Stomach (tissue), 9 donors: ENCODE data around the gene MSTO1. TPM values are rescaled to one million over a fixed set of nuclear protein-coding genes. Genes with fewer than 3 reads are reported as not detected.
"Not testable (repeated sequence)": the region's sequence is repeated elsewhere in the genome, so short reads cannot be mapped to it uniquely, and the experiment has no call there.

Experiments
- DNase-seq, 2 donors: peaks; one replicate each; pipeline versions ENCODE4 v3.0.0 to v3.0.0-alpha.2; 2013 to 2019
- H3K27ac ChIP-seq, 5 donors: fragments of 200-600 bp in 4 of 5; sonication (generic) in 4 of 5; one replicate each; pipeline ENCODE4 v1.5.1; 2013 to 2019; ENCODE audit warnings: mild to moderate bottlenecking in 1 of 5, moderate library complexity in 1 of 5
- H3K27me3 ChIP-seq, 3 donors: fragments of 200-600 bp; sonication (generic); one replicate each; pipeline ENCODE4 v1.5.1; 2017 to 2019; ENCODE audit warnings: mixed run types in 1 of 3
- H3K36me3 ChIP-seq, 4 donors: fragments of 200-600 bp; sonication (generic); 1 replicate in 3 of 4; 2 replicates in 1 of 4; pipeline ENCODE4 v1.5.1; 2016 to 2019
- H3K4me1 ChIP-seq, 4 donors: fragments of 200-600 bp; sonication (generic); one replicate each; pipeline ENCODE4 v1.5.1; 2016 to 2019
- H3K4me3 ChIP-seq, 4 donors: fragments of 200-600 bp; sonication (generic) in 3 of 4; one replicate each; pipeline ENCODE4 v1.5.1; 2016 to 2019; ENCODE audit warnings: mild to moderate bottlenecking in 1 of 4
- H3K9me3 ChIP-seq, 4 donors: fragments of 200-600 bp; sonication (generic); one replicate each; pipeline ENCODE4 v1.5.1; 2016 to 2019
- CTCF ChIP-seq, 7 experiments: fragments of 450-650 bp in 4 of 7; fragments of 200-600 bp in 3 of 7; sonication (generic) in 3 of 7; IDR thresholded peaks; one replicate each; pipeline ENCODE4 v1.5.1; 2016 to 2019; ENCODE audit warnings: antibody characterized with exemption in 7 of 7, control low read depth in 2 of 7, mild to moderate bottlenecking in 1 of 7
- EP300 ChIP-seq: sonication (generic); formaldehyde crosslinking; IDR thresholded peaks from one replicate; pipeline ENCODE4 v1.6.1; 2017; ENCODE audit warnings: antibody characterized with exemption
- POLR2A ChIP-seq, 4 donors: fragments of 450-650 bp; IDR thresholded peaks; one replicate each; pipeline ENCODE4 v1.6.1; 2016; ENCODE audit warnings: antibody characterized with exemption in 4 of 4, control low read depth in 2 of 4, mild to moderate bottlenecking in 1 of 4, moderate library complexity in 1 of 4
- POLR2AphosphoS5 ChIP-seq, 3 donors: sonication (generic); formaldehyde crosslinking; IDR thresholded peaks; one replicate each; pipeline ENCODE4 v1.6.1; 2016; ENCODE audit warnings: antibody characterized with exemption in 3 of 3
- WGBS, 5 donors: extraction: QIAGEN DNeasy Blood & Tissue Kit in 3 of 5; methylation state at CpG; one replicate each; pipeline versions ENCODE4 v1.1.5 to v1.1.7; 2013 to 2018; 5-methylcytosine and 5-hydroxymethylcytosine counted together
- intact Hi-C: fragments of 100-400 bp; cut with DNase I; formaldehyde crosslinking; loops from one replicate; pipeline ENCODE4 v1.15.1; 2023; ENCODE audit warnings: low total_unique reads
- polyA plus RNA-seq, 3 donors: library from polyadenylated mRNA; stranded (reverse); fragments of 200-250 nt; gene quantifications; one replicate each; pipeline ENCODE4 v1.2.3, GENCODE V29; 2013
- total RNA-seq, 5 donors: library from RNA; depleted of rRNA; stranded (reverse); fragments of >200 nt; gene quantifications; one replicate each; pipeline versions ENCODE4 v1.1.0 to v1.2.3, GENCODE V29; 2014 to 2016
- donor health status: healthy with polysubstance abuse.
- donor health status: Bipolar disorder and iron deficiency.
- donor health status: healthy.

Gene MSTO1
- total and polyA plus RNA-seq, 8 donors = 2.3 to 31.0 (median 16.1) TPM

- DNase-seq = no peak
- peak overlapping the region in 1 of 4 donors; percentile 46 for H3K4me3 ChIP-seq
- peaks cover 0 to 9% (median 5%) of the 10 kb centered on the region in 4 donors for H3K4me1 ChIP-seq
- H3K27me3 ChIP-seq = no peaks in the 10 kb centered on the region
- TF ChIP-seq POLR2AphosphoS5 (IDR thresholded peaks at IDR 0.05) = no peak
- TF ChIP-seq EP300 = no peak
- TF ChIP-seq POLR2A (IDR thresholded peaks at IDR 0.05) = no peak
- no peak for TF ChIP-seq CTCF (IDR thresholded peaks at IDR 0.05)
- H3K9me3 ChIP-seq = peaks cover 0 to under 1% (median 0%) of the 10 kb centered on the region in 4 donors
- no peaks in the 10 kb centered on the region for H3K36me3 ChIP-seq
- intact Hi-C loops = no loop called here
- no peak overlapping the region for H3K27ac ChIP-seq
- WGBS, 5 donors = 82 to 93% (median 85%) methylated on average over 8 to 11 of the region's 11 CpGs
These were observed 26.6 kb downstream of the MSTO1 start for GRCh38 chr1:155636397-155637153.

DNA sequence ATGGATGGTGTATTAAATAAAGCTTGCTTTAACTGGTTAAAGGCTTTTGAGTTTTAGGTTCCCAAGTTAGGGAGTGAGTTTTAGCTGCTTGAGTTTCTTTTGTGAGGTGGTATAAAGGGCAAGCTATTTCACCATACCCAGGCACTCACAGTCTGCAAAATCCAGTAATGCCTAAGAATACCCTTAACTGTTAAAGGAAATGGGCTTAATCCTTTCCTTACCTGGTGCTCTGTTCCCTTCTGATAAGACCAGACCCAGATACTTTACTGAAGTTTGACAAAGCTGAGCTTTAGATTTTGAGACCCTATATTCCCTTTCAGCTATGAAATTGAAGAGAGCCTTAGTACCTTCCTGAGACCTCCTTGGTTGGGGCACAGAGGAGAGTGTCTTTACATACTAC, 30.3 kb downstream of the MSTO1 start:
- intact Hi-C loops = no loop called here
- no peak for TF ChIP-seq POLR2A (IDR thresholded peaks at IDR 0.05)
- no peak for TF ChIP-seq POLR2AphosphoS5 (IDR thresholded peaks at IDR 0.05)
- no peak for TF ChIP-seq EP300
- TF ChIP-seq CTCF (IDR thresholded peaks at IDR 0.05) = no peak
- Histone ChIP-seq H3K4me1 (peaks cover 0 to 17% (median 10%) of the 10 kb centered on the region in 4 donors), H3K27me3 (no peaks in the 10 kb centered on the region), H3K4me3 (no peak overlapping the region), H3K36me3 (no peaks in the 10 kb centered on the region), H3K27ac (no peak overlapping the region), H3K9me3 (peaks cover 0 to 25% (median 9%) of the 10 kb centered on the region in 4 donors)
- no peak for DNase-seq

DNA sequence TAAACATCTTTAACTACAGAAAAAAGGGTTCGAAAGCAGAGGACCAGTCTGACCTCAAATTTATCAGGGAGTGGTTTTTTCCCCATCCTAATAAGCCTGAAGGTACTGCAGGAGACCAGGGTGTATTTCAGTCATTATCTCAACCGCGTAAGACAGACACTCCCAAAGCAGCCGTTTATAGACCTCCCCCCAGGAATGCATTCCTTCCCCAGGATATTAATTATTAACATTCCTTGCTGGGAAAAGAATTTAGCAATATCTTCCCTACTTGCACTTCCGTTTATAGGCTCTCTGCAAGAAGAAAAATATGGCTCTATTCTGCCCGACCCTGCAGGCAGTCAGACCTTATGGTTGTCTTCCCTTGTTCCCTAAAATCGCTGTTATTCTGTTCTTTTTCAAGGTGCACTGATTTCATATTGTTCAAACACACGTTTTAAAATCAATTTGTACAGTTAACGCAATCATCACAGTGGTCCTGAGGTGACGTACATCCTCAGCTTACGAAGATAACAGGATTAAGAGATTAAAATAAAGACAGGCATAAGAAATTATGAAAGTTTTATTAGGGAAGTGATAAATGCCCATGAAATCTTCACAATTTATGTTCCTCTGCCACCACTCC, 32.7 kb downstream of the MSTO1 start:
- not testable (repeated sequence) for H3K27me3 ChIP-seq

GRCh38 chr1:155643230-155643629, 33.2 kb downstream of the MSTO1 start:
- no peak overlapping the region for H3K4me3 ChIP-seq
- intact Hi-C loops = no loop called here
- DNase-seq = no peak
- peaks cover 0 to 25% (median 9%) of the 10 kb centered on the region in 4 donors for H3K9me3 ChIP-seq
- H3K27me3 ChIP-seq = no peaks in the 10 kb centered on the region
- H3K4me1 ChIP-seq = peaks cover 2 to 24% (median 11%) of the 10 kb centered on the region in 4 donors
- no peaks in the 10 kb centered on the region for H3K36me3 ChIP-seq
- WGBS, 5 donors = 79 to 90% (median 89%) methylated on average over 3 of the region's 3 CpGs
- no peak for TF ChIP-seq POLR2A (IDR thresholded peaks at IDR 0.05)
- no peak for TF ChIP-seq CTCF (IDR thresholded peaks at IDR 0.05)
- no peak for TF ChIP-seq POLR2AphosphoS5 (IDR thresholded peaks at IDR 0.05)
- TF ChIP-seq EP300 = no peak
- no peak overlapping the region for H3K27ac ChIP-seq

More for the DNA sequence above, 32.7 kb downstream of the MSTO1 start:
- DNase-seq, H3K27ac ChIP-seq, H3K4me3 ChIP-seq, H3K36me3 ChIP-seq, intact Hi-C loops: not testable (repeated sequence)
- peaks cover 0 to 25% (median 9%) of the 10 kb centered on the region in 4 donors for H3K9me3 ChIP-seq
- H3K4me1 ChIP-seq = peaks cover 0 to 24% (median 9%) of the 10 kb centered on the region in 4 donors
- WGBS, 5 donors = 69 to 82% (median 78%) methylated on average over 11 of the region's 11 CpGs
